Trophoblast cell (in vitro differentiated cells and primary cell): ENCODE measurements around the gene ADARB2.

Experiments used
- DNase-seq, 2 donors: peaks; one replicate each; pipeline ENCODE4 v3.0.0-alpha.2; 2016
- H2AFZ ChIP-seq: 2 replicates; pipeline ENCODE4 v1.6.1; 2013; ENCODE audit warnings: low read length, moderate library complexity, mild to moderate bottlenecking; ENCODE audit not compliant: insufficient read depth, poor library complexity
- H2AK5ac ChIP-seq: 2 replicates; pipeline ENCODE4 v1.6.1; 2013; ENCODE audit warnings: mild to moderate bottlenecking, low read length
- H2BK120ac ChIP-seq: 2 replicates; pipeline ENCODE4 v1.6.1; 2013; ENCODE audit warnings: low read length, mild to moderate bottlenecking, moderate library complexity; ENCODE audit not compliant: insufficient read depth, poor library complexity
- H2BK12ac ChIP-seq: 2 replicates; pipeline ENCODE4 v1.6.1; 2013; ENCODE audit warnings: mild to moderate bottlenecking, low read length, moderate library complexity
- H2BK5ac ChIP-seq: 2 replicates; pipeline ENCODE4 v1.6.1; 2013; ENCODE audit warnings: low read length, low read depth, moderate library complexity, mild to moderate bottlenecking; ENCODE audit not compliant: poor library complexity
- H3K14ac ChIP-seq: 2 replicates; pipeline ENCODE4 v1.6.1; 2013; ENCODE audit warnings: mild to moderate bottlenecking, low read length
- H3K18ac ChIP-seq: 2 replicates; pipeline ENCODE4 v1.6.1; 2013; ENCODE audit warnings: mild to moderate bottlenecking, low read length
- H3K23ac ChIP-seq: 2 replicates; pipeline ENCODE4 v1.6.1; 2013; ENCODE audit warnings: low read length
- H3K27ac ChIP-seq: 2 replicates; pipeline ENCODE4 v1.5.1; 2013; ENCODE audit warnings: low read depth, mild to moderate bottlenecking, inconsistent platforms, low read length, moderate library complexity
- H3K27me3 ChIP-seq: 2 replicates; pipeline ENCODE4 v1.6.1; 2013; ENCODE audit warnings: inconsistent platforms, mild to moderate bottlenecking, low read length, moderate library complexity; ENCODE audit not compliant: insufficient read depth
- H3K36me3 ChIP-seq, 2 experiments: 1 replicate in 1 of 2; 2 replicates in 1 of 2; pipeline ENCODE4 v1.6.1; 2013; ENCODE audit warnings: low read length in 2 of 2, mild to moderate bottlenecking in 2 of 2, moderate library complexity in 1 of 2; ENCODE audit not compliant: insufficient read depth in 2 of 2, control insufficient read depth in 1 of 2
- H3K4ac ChIP-seq: 2 replicates; pipeline ENCODE4 v1.6.1; 2013; ENCODE audit warnings: low read depth, mild to moderate bottlenecking, low read length, moderate library complexity
- H3K4me1 ChIP-seq, 2 experiments: 1 replicate in 1 of 2; 2 replicates in 1 of 2; pipeline ENCODE4 v1.6.1; 2013; ENCODE audit warnings: low read length in 2 of 2, mild to moderate bottlenecking in 2 of 2, moderate library complexity in 1 of 2; ENCODE audit not compliant: insufficient read depth in 2 of 2, control insufficient read depth in 1 of 2
- H3K4me2 ChIP-seq: 2 replicates; pipeline ENCODE4 v1.6.1; 2013; ENCODE audit warnings: inconsistent platforms, mild to moderate bottlenecking, low read length, moderate library complexity
- H3K4me3 ChIP-seq: 2 replicates; pipeline ENCODE4 v1.5.1; 2013; ENCODE audit warnings: mild to moderate bottlenecking, low read depth, low read length, inconsistent platforms
- H3K79me1 ChIP-seq: one replicate; pipeline ENCODE4 v1.6.1; 2013; ENCODE audit warnings: low read length
- H3K79me2 ChIP-seq: 2 replicates; pipeline ENCODE4 v1.6.1; 2013; ENCODE audit warnings: low read length, mild to moderate bottlenecking; ENCODE audit not compliant: control insufficient read depth, insufficient read depth, poor library complexity
- H3K9ac ChIP-seq: 2 replicates; pipeline ENCODE4 v1.6.1; 2013; ENCODE audit warnings: mild to moderate bottlenecking, low read length
- H3K9me3 ChIP-seq: 2 replicates; pipeline ENCODE4 v1.6.1; 2013; ENCODE audit warnings: low read depth, mild to moderate bottlenecking, control low read depth, inconsistent platforms, low read length; ENCODE audit not compliant: insufficient read depth
- H4K12ac ChIP-seq: 2 replicates; pipeline ENCODE4 v1.6.1; 2013; ENCODE audit warnings: low read depth, mild to moderate bottlenecking, low read length, moderate library complexity
- H4K8ac ChIP-seq: 2 replicates; pipeline ENCODE4 v1.6.1; 2013; ENCODE audit warnings: low read depth, mild to moderate bottlenecking, low read length, moderate library complexity
- H4K91ac ChIP-seq: one replicate; pipeline ENCODE4 v1.6.1; 2013; ENCODE audit warnings: low read depth, mild to moderate bottlenecking, low read length, moderate library complexity
- WGBS: extraction: QIAGEN DNeasy Blood & Tissue Kit; methylation state at CpG from one replicate; pipeline ENCODE4 v1.1.7; 2013; ENCODE audit warnings: missing lambda C conversion rate; ENCODE audit not compliant: insufficient read length, insufficient coverage; ENCODE audit errors: extremely low coverage; 5-methylcytosine and 5-hydroxymethylcytosine counted together

ADARB2 gene

GRCh38 chr10:1559761-1560160, 177.6 kb downstream of the ADARB2 start:
- H3K27ac ChIP-seq: no peak overlapping the region
- H3K18ac ChIP-seq: no peak overlapping the region
- H3K14ac ChIP-seq: no peak overlapping the region
- no CpG with 5 or more reads among the region's 11 CpGs for WGBS
- H4K12ac ChIP-seq: no peak overlapping the region
- no peak overlapping the region for H4K8ac ChIP-seq
- H3K9me3 ChIP-seq: no peaks in the 10 kb centered on the region
- no peak overlapping the region for H2AFZ ChIP-seq
- no peak overlapping the region for H2BK12ac ChIP-seq
- no peak overlapping the region for H2BK120ac ChIP-seq
- no peak overlapping the region for H2AK5ac ChIP-seq
- H3K4ac ChIP-seq: no peak overlapping the region
- no peak overlapping the region for H3K4me3 ChIP-seq
- DNase-seq: no peak
- H4K91ac ChIP-seq: no peak overlapping the region
- no peaks in the 10 kb centered on the region for H3K4me1 ChIP-seq
- no peaks in the 10 kb centered on the region for H3K79me2 ChIP-seq
- no peak overlapping the region for H3K9ac ChIP-seq
- no peak overlapping the region for H3K23ac ChIP-seq
- H3K27me3 ChIP-seq: no peaks in the 10 kb centered on the region
- no peak overlapping the region for H3K4me2 ChIP-seq
- no peaks in the 10 kb centered on the region for H3K79me1 ChIP-seq
- H2BK5ac ChIP-seq: no peak overlapping the region
- H3K36me3 ChIP-seq: no peaks in the 10 kb centered on the region

- Histone ChIP-seq H3K79me1 (no peaks in the 10 kb centered on the region), H3K4ac (no peak overlapping the region), H3K14ac (no peak overlapping the region), H4K8ac (no peak overlapping the region), H3K36me3 (no peaks in the 10 kb centered on the region), H2BK5ac (no peak overlapping the region), H4K12ac (no peak overlapping the region), H2AFZ (no peak overlapping the region), H2BK12ac (no peak overlapping the region), H3K23ac (no peak overlapping the region), H3K9me3 (no peaks in the 10 kb centered on the region), H3K4me3 (no peak overlapping the region), H3K27ac (no peak overlapping the region), H3K4me1 (no peaks in the 10 kb centered on the region), H3K9ac (no peak overlapping the region), H3K4me2 (no peak overlapping the region), H3K18ac (no peak overlapping the region), H2BK120ac (no peak overlapping the region), H2AK5ac (no peak overlapping the region), H3K27me3 (no peaks in the 10 kb centered on the region), H3K79me2 (no peaks in the 10 kb centered on the region), H4K91ac (no peak overlapping the region)
- no CpG with 5 or more reads among the region's 14 CpGs for WGBS
- DNase-seq: no peak
These were observed 178.0 kb downstream of the ADARB2 start for GRCh38 chr10:1559311-1559710.

GRCh38 chr10:1558906-1559305, 178.4 kb downstream of the ADARB2 start:
- Histone ChIP-seq H3K79me2 (no peaks in the 10 kb centered on the region), H3K27ac (no peak overlapping the region), H4K91ac (no peak overlapping the region), H3K4me2 (no peak overlapping the region), H3K4ac (no peak overlapping the region), H4K8ac (no peak overlapping the region), H3K9ac (no peak overlapping the region), H3K36me3 (no peaks in the 10 kb centered on the region), H2BK5ac (no peak overlapping the region), H2AFZ (no peak overlapping the region), H3K18ac (no peak overlapping the region), H3K4me3 (no peak overlapping the region), H3K79me1 (no peaks in the 10 kb centered on the region), H3K23ac (no peak overlapping the region), H2BK120ac (no peak overlapping the region), H2AK5ac (no peak overlapping the region), H3K14ac (no peak overlapping the region), H4K12ac (no peak overlapping the region), H3K4me1 (no peaks in the 10 kb centered on the region), H3K9me3 (no peaks in the 10 kb centered on the region), H3K27me3 (no peaks in the 10 kb centered on the region), H2BK12ac (no peak overlapping the region)
- no CpG with 5 or more reads among the region's 4 CpGs for WGBS
- DNase-seq: no peak

- no peak overlapping the region for H2AFZ ChIP-seq
- H3K4ac ChIP-seq: no peak overlapping the region
- no peak overlapping the region for H3K9ac ChIP-seq
- no peaks in the 10 kb centered on the region for H3K9me3 ChIP-seq
- H4K12ac ChIP-seq: no peak overlapping the region
- no peak overlapping the region for H2AK5ac ChIP-seq
- no peaks in the 10 kb centered on the region for H3K4me1 ChIP-seq
- H3K36me3 ChIP-seq: no peaks in the 10 kb centered on the region
- no peaks in the 10 kb centered on the region for H3K79me1 ChIP-seq
- no peaks in the 10 kb centered on the region for H3K27me3 ChIP-seq
- no peak overlapping the region for H3K4me3 ChIP-seq
- H3K14ac ChIP-seq: no peak overlapping the region
- no peak overlapping the region for H2BK12ac ChIP-seq
- no CpG with 5 or more reads among the region's 13 CpGs for WGBS
- DNase-seq: no peak
- H3K79me2 ChIP-seq: no peaks in the 10 kb centered on the region
- H3K4me2 ChIP-seq: no peak overlapping the region
- H3K23ac ChIP-seq: no peak overlapping the region
- no peak overlapping the region for H2BK5ac ChIP-seq
- H4K8ac ChIP-seq: no peak overlapping the region
- H4K91ac ChIP-seq: no peak overlapping the region
- H3K18ac ChIP-seq: no peak overlapping the region
- H3K27ac ChIP-seq: no peak overlapping the region
- no peak overlapping the region for H2BK120ac ChIP-seq
These were observed 180.2 kb downstream of the ADARB2 start for GRCh38 chr10:1557081-1557480.
